HL-60 (cell line): Measurements from ENCODE around the gene RASA2.

Experiments used
- DNase-seq, 2 experiments: peaks; one replicate each; pipeline ENCODE4 v3.0.0-alpha.2; 2010 to 2020; ENCODE audit warnings: low read depth in 1 of 2, low spot score in 1 of 2
- H3K27ac ChIP-seq: fragments of 250-450 bp; sonication (Bioruptor Pico); replicated peaks from 2 replicates; pipeline ENCODE4 v1.5.1; 2020; ENCODE audit warnings: mild to moderate bottlenecking, moderate library complexity
- H3K27me3 ChIP-seq: fragments of 250-450 bp; sonication (Bioruptor Pico); 2 replicates; pipeline ENCODE4 v1.5.1; 2021; ENCODE audit warnings: mild to moderate bottlenecking, moderate library complexity; ENCODE audit not compliant: insufficient read depth, poor library complexity, severe bottlenecking
- H3K4me3 ChIP-seq: replicated peaks from 2 replicates; pipeline ENCODE4 v1.5.1; 2011; ENCODE audit warnings: mild to moderate bottlenecking, control low read depth, low read length; ENCODE audit not compliant: insufficient read depth
- CTCF ChIP-seq: IDR thresholded peaks from one replicate; pipeline ENCODE4 v1.5.1; 2011; ENCODE audit warnings: low read length, control low read depth, inconsistent platforms; ENCODE audit not compliant: insufficient read depth
- GABPA ChIP-seq: IDR thresholded peaks from 2 replicates; pipeline ENCODE4 v1.6.1; 2012; ENCODE audit warnings: low read depth
- POLR2AphosphoS5 ChIP-seq: IDR thresholded peaks from 2 replicates; pipeline ENCODE4 v1.6.1; 2012; ENCODE audit warnings: low read depth
- REST ChIP-seq: IDR thresholded peaks from 2 replicates; pipeline ENCODE4 v1.6.1; 2012; ENCODE audit warnings: low read depth; ENCODE audit not compliant: insufficient replicate concordance
- SPI1 ChIP-seq: IDR thresholded peaks from 2 replicates; pipeline ENCODE4 v1.6.1; 2012; ENCODE audit warnings: low read depth, mild to moderate bottlenecking, borderline replicate concordance

The RASA2 gene

DNA sequence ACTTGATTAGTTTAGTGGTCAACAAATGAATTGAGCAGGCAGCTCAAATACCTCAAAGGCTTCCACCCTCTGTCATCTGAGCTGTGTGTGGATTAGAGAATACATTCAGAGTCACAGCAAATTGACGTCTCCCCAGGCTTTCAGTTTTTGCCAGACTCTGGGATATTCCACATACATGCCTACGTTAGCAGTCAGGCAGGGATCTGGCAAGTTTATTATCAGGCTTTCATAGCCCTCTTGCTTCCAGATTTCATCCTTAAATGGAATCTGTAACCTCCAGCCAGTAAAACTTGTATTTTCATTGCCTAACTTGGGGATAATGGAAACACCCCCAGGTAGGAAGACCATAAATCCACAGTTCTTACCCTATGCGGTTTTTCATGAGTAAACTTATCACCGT, 115.9 kb downstream of the RASA2 start:
- H3K27me3 ChIP-seq = no peaks in the 10 kb centered on the region
- H3K27ac ChIP-seq = no peak overlapping the region
- TF ChIP-seq SPI1 = no peak
- TF ChIP-seq CTCF = no peak
- no peak for TF ChIP-seq GABPA
- no peak for TF ChIP-seq REST
- no peak for TF ChIP-seq POLR2AphosphoS5
- H3K4me3 ChIP-seq = no peak overlapping the region
- no peak for DNase-seq

GRCh38 chr3:141603473-141604035, 116.7 kb downstream of the RASA2 start:
- no peak overlapping the region for H3K27ac ChIP-seq
- DNase-seq = no peak
- no peak overlapping the region for H3K4me3 ChIP-seq
- H3K27me3 ChIP-seq = no peaks in the 10 kb centered on the region
- no peak for TF ChIP-seq GABPA

GRCh38 chr3:141605883-141606282, 119.1 kb downstream of the RASA2 start:
- H3K27me3 ChIP-seq = no peaks in the 10 kb centered on the region
- no peak overlapping the region for H3K27ac ChIP-seq
- DNase-seq = no peak
- TF ChIP-seq REST = no peak
- TF ChIP-seq SPI1 = no peak
- no peak for TF ChIP-seq POLR2AphosphoS5
- TF ChIP-seq GABPA = no peak
- TF ChIP-seq CTCF = no peak
- H3K4me3 ChIP-seq = no peak overlapping the region

DNA sequence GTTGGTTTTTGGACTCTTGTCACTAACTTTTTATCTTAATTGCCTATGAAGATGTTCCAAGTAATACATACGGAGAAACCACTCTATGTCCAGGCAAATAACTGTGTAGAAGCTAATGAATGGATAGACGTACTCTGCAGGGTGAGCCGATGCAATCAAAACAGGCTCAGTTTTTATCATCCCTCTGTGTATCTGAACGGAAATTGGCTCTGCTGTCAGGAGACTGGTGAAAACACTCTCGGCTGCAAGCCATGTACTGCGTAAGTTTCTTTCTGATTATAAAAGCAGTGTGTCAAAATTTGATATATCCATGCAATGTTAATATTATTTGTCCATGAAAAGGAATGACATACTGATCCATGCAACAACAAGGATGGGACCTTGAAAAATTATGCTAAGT, 121.6 kb downstream of the RASA2 start:
- Histone ChIP-seq H3K4me3 (no peak overlapping the region), H3K27ac (no peak overlapping the region), H3K27me3 (no peaks in the 10 kb centered on the region)
- TF ChIP-seq CTCF = no peak
- TF ChIP-seq REST = no peak
- no peak for TF ChIP-seq SPI1
- no peak for TF ChIP-seq GABPA
- TF ChIP-seq POLR2AphosphoS5 = no peak
- DNase-seq = no peak
